Mesenchymal stem cell (in vitro differentiated cells and primary cell): ENCODE results near the gene DYNLL2.
A peak's percentile ranks its signal among the peaks of the same experiment; 100 is the strongest.
"Not testable (repeated sequence)": the region's sequence is repeated elsewhere in the genome, so short reads cannot be mapped to it uniquely, and the experiment has no call there.

Source experiments
- DNase-seq: peaks from one replicate; pipeline ENCODE4 v3.0.0-alpha.2; 2013
- H2AFZ ChIP-seq: one replicate; pipeline ENCODE4 v1.6.1; 2013; ENCODE audit warnings: low read depth, mild to moderate bottlenecking, control low read depth, inconsistent platforms, low read length, moderate library complexity
- H2AK5ac ChIP-seq: 2 replicates; pipeline ENCODE4 v1.6.1; 2013; ENCODE audit warnings: low read length, moderate library complexity, mild to moderate bottlenecking, inconsistent platforms; ENCODE audit not compliant: severe bottlenecking
- H2BK120ac ChIP-seq: one replicate; pipeline ENCODE4 v1.6.1; 2013; ENCODE audit warnings: low read depth, mild to moderate bottlenecking, inconsistent platforms, low read length, moderate library complexity
- H2BK12ac ChIP-seq, 2 experiments: one replicate each; pipeline ENCODE4 v1.6.1; 2013; ENCODE audit warnings: inconsistent platforms in 2 of 2, low read length in 2 of 2, mild to moderate bottlenecking in 2 of 2, moderate library complexity in 2 of 2, control low read depth in 1 of 2
- H2BK15ac ChIP-seq: one replicate; pipeline ENCODE4 v1.6.1; 2013; ENCODE audit warnings: mild to moderate bottlenecking, low read depth, inconsistent platforms; ENCODE audit not compliant: poor library complexity, severe bottlenecking
- H2BK5ac ChIP-seq: 2 replicates; pipeline ENCODE4 v1.6.1; 2013; ENCODE audit warnings: low read depth, mild to moderate bottlenecking, low read length, control low read depth, inconsistent platforms; ENCODE audit not compliant: poor library complexity, severe bottlenecking
- H3K14ac ChIP-seq, 2 experiments: one replicate each; pipeline ENCODE4 v1.6.1; 2013; ENCODE audit warnings: inconsistent platforms in 2 of 2, low read length in 2 of 2, control low read depth in 1 of 2, mild to moderate bottlenecking in 1 of 2, moderate library complexity in 1 of 2
- H3K18ac ChIP-seq, 2 experiments: one replicate each; pipeline ENCODE4 v1.6.1; 2013; ENCODE audit warnings: inconsistent platforms in 2 of 2, low read length in 2 of 2, control low read depth in 1 of 2, low read depth in 1 of 2, mild to moderate bottlenecking in 1 of 2
- H3K23ac ChIP-seq, 2 experiments: one replicate each; pipeline ENCODE4 v1.6.1; 2013; ENCODE audit warnings: inconsistent platforms in 2 of 2, low read length in 2 of 2, mild to moderate bottlenecking in 2 of 2, moderate library complexity in 2 of 2, control low read depth in 1 of 2
- H3K27ac ChIP-seq: 2 replicates; pipeline ENCODE4 v1.5.1; 2013; ENCODE audit warnings: mild to moderate bottlenecking, moderate library complexity, low read length, control low read depth, inconsistent platforms; ENCODE audit not compliant: poor library complexity, severe bottlenecking
- H3K27me3 ChIP-seq, 2 experiments: 2 replicates each; pipeline versions ENCODE4 v1.6.1 to v1.7.0; 2013; ENCODE audit warnings: low read length in 2 of 2, mild to moderate bottlenecking in 2 of 2, moderate library complexity in 2 of 2, control low read depth in 1 of 2, inconsistent platforms in 1 of 2; ENCODE audit not compliant: control insufficient read depth in 1 of 2, insufficient read depth in 1 of 2
- H3K36me3 ChIP-seq, 2 experiments: 2 replicates each; pipeline versions ENCODE4 v1.6.1 to v1.7.0; 2013; ENCODE audit warnings: low read length in 2 of 2, control low read depth in 1 of 2, inconsistent platforms in 1 of 2, low read depth in 1 of 2, mild to moderate bottlenecking in 1 of 2; ENCODE audit not compliant: insufficient read depth in 2 of 2, control insufficient read depth in 1 of 2
- H3K4ac ChIP-seq, 2 experiments: one replicate each; pipeline ENCODE4 v1.6.1; 2013; ENCODE audit warnings: inconsistent platforms in 2 of 2, low read length in 2 of 2, mild to moderate bottlenecking in 2 of 2, moderate library complexity in 2 of 2, control low read depth in 1 of 2, low read depth in 1 of 2
- H3K4me1 ChIP-seq: 2 replicates; pipeline ENCODE4 v1.6.1; 2013; ENCODE audit warnings: low read depth, low read length, control low read depth; ENCODE audit not compliant: control insufficient read depth, insufficient read depth
- H3K4me2 ChIP-seq: 2 replicates; pipeline ENCODE4 v1.6.1; 2013; ENCODE audit warnings: low read length, mild to moderate bottlenecking, inconsistent platforms; ENCODE audit not compliant: poor library complexity, severe bottlenecking
- H3K4me3 ChIP-seq, 2 experiments: 2 replicates each; pipeline versions ENCODE4 v1.5.1 to v1.7.0; 2013; ENCODE audit warnings: low read length in 2 of 2, mild to moderate bottlenecking in 2 of 2, control low read depth in 1 of 2, low read depth in 1 of 2; ENCODE audit not compliant: insufficient read depth in 1 of 2
- H3K79me1 ChIP-seq: replicated peaks from 2 replicates; pipeline ENCODE4 v1.6.1; 2013; ENCODE audit warnings: mild to moderate bottlenecking, control low read depth, low read length, inconsistent platforms; ENCODE audit not compliant: poor library complexity, severe bottlenecking
- H3K9ac ChIP-seq: 2 replicates; pipeline ENCODE4 v1.7.0; 2013; ENCODE audit warnings: mild to moderate bottlenecking, low read length, moderate library complexity
- H3K9me3 ChIP-seq: 2 replicates; pipeline ENCODE4 v1.7.0; 2013; ENCODE audit warnings: mild to moderate bottlenecking, low read length; ENCODE audit not compliant: control insufficient read depth
- H4K8ac ChIP-seq: one replicate; pipeline ENCODE4 v1.6.1; 2013; ENCODE audit warnings: inconsistent platforms, mild to moderate bottlenecking, low read length, moderate library complexity
- H4K91ac ChIP-seq: one replicate; pipeline ENCODE4 v1.6.1; 2013; ENCODE audit warnings: mild to moderate bottlenecking, low read length, inconsistent platforms
- WGBS: methylation state at CpG from one replicate; pipeline ENCODE4 v1.1.7; 2013; ENCODE audit warnings: mixed read lengths; 5-methylcytosine and 5-hydroxymethylcytosine counted together

The DYNLL2 gene

GRCh38 chr17:58120195-58120822 is 37.1 kb downstream of the DYNLL2 start:
- H3K9me3 ChIP-seq: no peaks in the 10 kb centered on the region
- H2AFZ ChIP-seq: no peak overlapping the region
- no peaks in the 10 kb centered on the region for H3K4me1 ChIP-seq
- DNase-seq: peak; percentile 65
- no peak overlapping the region for H3K4me2 ChIP-seq
- no peak overlapping the region for H3K14ac ChIP-seq
- no peaks in the 10 kb centered on the region for H3K79me1 ChIP-seq
- no peak overlapping the region for H2BK12ac ChIP-seq
- no peak overlapping the region for H3K9ac ChIP-seq
- H3K23ac ChIP-seq: no peak overlapping the region
- no peak overlapping the region for H2AK5ac ChIP-seq
- H3K18ac ChIP-seq: no peak overlapping the region
- H3K4me3 ChIP-seq: no peak overlapping the region
- H4K91ac ChIP-seq: no peak overlapping the region
- no peak overlapping the region for H2BK120ac ChIP-seq
- H3K27me3 ChIP-seq: peaks cover 19 to 38% of the 10 kb centered on the region in 2 experiments
- H3K4ac ChIP-seq: no peak overlapping the region
- whole genome bisulfite sequencing: 0% methylated on average over 3 of the region's 7 CpGs
- H3K27ac ChIP-seq: no peak overlapping the region
- H2BK15ac ChIP-seq: no peak overlapping the region
- H3K36me3 ChIP-seq: no peaks in the 10 kb centered on the region
- H4K8ac ChIP-seq: no peak overlapping the region
- H2BK5ac ChIP-seq: no peak overlapping the region

- 64% methylated on average over 5 of the region's 5 CpGs for WGBS
- Histone ChIP-seq H2AFZ (no peak overlapping the region), H3K27me3 (peaks cover 9 to 30% of the 10 kb centered on the region in 2 experiments), H2AK5ac (no peak overlapping the region), H3K27ac (no peak overlapping the region), H2BK5ac (no peak overlapping the region), H3K79me1 (no peaks in the 10 kb centered on the region), H4K8ac (no peak overlapping the region), H3K23ac (no peak overlapping the region), H3K14ac (no peak overlapping the region), H3K36me3 (no peaks in the 10 kb centered on the region), H3K4me1 (no peaks in the 10 kb centered on the region), H3K9ac (no peak overlapping the region), H3K9me3 (no peaks in the 10 kb centered on the region), H2BK12ac (no peak overlapping the region), H2BK15ac (no peak overlapping the region), H2BK120ac (no peak overlapping the region), H3K18ac (no peak overlapping the region), H3K4me3 (no peak overlapping the region), H4K91ac (no peak overlapping the region), H3K4ac (no peak overlapping the region), H3K4me2 (no peak overlapping the region)
- peak; percentile 20 for DNase-seq
Observed at GRCh38 chr17:58121925-58122324, 38.7 kb downstream of the DYNLL2 start.

DNA sequence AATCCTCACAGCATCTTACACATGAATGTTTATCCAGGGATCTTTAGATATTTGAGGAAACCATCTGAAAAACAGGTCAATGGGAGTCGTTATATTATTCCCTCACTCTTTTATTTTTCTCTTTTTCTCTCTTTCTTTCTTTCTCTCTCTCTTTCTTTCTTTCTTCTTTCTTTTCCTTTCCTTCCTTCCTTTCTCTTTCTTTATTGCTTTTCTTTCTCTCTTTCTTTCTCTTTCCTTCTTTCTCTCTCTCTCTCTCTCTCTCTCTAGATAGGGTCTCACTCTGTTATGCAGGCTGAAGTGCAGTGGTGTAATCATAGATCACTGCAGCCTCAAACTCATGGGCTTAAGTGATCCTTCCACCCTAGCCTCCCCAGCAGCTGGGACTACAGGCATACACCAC is 44.6 kb downstream of the DYNLL2 start:
- H3K4me3 ChIP-seq: no peak overlapping the region
- H2BK12ac ChIP-seq: no peak overlapping the region
- H4K8ac ChIP-seq: no peak overlapping the region
- H3K4me1 ChIP-seq: no peaks in the 10 kb centered on the region
- no peak overlapping the region for H2BK15ac ChIP-seq
- H3K27me3 ChIP-seq: peaks cover 10 to 26% of the 10 kb centered on the region in 2 experiments
- H4K91ac ChIP-seq: no peak overlapping the region
- H3K27ac ChIP-seq: no peak overlapping the region
- no peak overlapping the region for H3K18ac ChIP-seq
- H2AFZ ChIP-seq: no peak overlapping the region
- H2BK5ac ChIP-seq: no peak overlapping the region
- H3K9ac ChIP-seq: no peak overlapping the region
- no peaks in the 10 kb centered on the region for H3K9me3 ChIP-seq
- H3K4me2 ChIP-seq: no peak overlapping the region
- no peaks in the 10 kb centered on the region for H3K36me3 ChIP-seq
- no peak overlapping the region for H2BK120ac ChIP-seq
- no peak overlapping the region for H3K23ac ChIP-seq
- H2AK5ac ChIP-seq: no peak overlapping the region
- no peak for DNase-seq
- H3K79me1 ChIP-seq: no peaks in the 10 kb centered on the region
- WGBS: 48% methylated on average over 1 of the region's 1 CpG
- H3K4ac ChIP-seq: no peak overlapping the region
- no peak overlapping the region for H3K14ac ChIP-seq

DNA sequence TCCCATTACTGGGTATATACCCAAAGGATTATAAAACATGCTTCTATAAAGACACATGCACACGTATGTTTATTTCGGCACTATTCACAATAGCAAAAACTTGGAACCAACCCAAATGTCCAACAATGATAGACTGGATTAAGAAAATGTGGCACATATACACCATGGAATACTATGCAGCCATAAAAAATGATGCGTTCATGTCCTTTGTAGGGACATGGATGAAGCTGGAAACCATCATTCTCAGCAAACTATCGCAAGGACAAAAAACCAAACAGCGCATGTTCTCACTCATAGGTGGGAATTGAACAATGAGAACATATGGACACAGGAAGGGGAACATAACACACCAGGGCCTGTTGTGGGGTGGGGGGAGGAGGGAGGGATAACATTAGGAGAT is 49.5 kb downstream of the DYNLL2 start:
- H3K27ac ChIP-seq, H2BK15ac ChIP-seq: not testable (repeated sequence)

More for the DNA sequence above, 49.5 kb downstream of the DYNLL2 start:
- H3K79me1 ChIP-seq, H3K9me3 ChIP-seq, H3K23ac ChIP-seq, H3K4ac ChIP-seq, H3K14ac ChIP-seq, H2BK120ac ChIP-seq, H3K4me2 ChIP-seq, H3K9ac ChIP-seq, H2BK5ac ChIP-seq, H3K4me1 ChIP-seq, H4K8ac ChIP-seq, H3K4me3 ChIP-seq, H3K18ac ChIP-seq, H3K36me3 ChIP-seq, DNase-seq, H2AFZ ChIP-seq, H4K91ac ChIP-seq, H2BK12ac ChIP-seq, H2AK5ac ChIP-seq: not testable (repeated sequence)
- H3K27me3 ChIP-seq: peaks cover 36 to 43% of the 10 kb centered on the region in 2 experiments
- WGBS: 100% methylated on average over 1 of the region's 5 CpGs
